Keratinocyte (primary cell): ENCODE data around the gene SSH2. TPM values are rescaled to one million over a fixed set of nuclear protein-coding genes. Genes with fewer than 3 reads are reported as not detected.

Source experiments
- DNase-seq: peaks from one replicate; pipeline ENCODE4 v3.0.0-alpha.2; 2011; ENCODE audit warnings: low read depth, missing footprints, low spot score
- FAIRE-seq: peaks from 2 replicates; lab custom pipeline; 2011; peaks lifted over from hg19 to GRCh38; lab: Jason Lieb, UNC
- H2AFZ ChIP-seq: 2 replicates; pipeline ENCODE4 v1.6.0; 2012; ENCODE audit warnings: low read length, control low read depth, inconsistent platforms; ENCODE audit not compliant: control insufficient read depth
- H3K27ac ChIP-seq: 2 replicates; pipeline ENCODE4 v1.5.1; 2011; ENCODE audit warnings: low read length; ENCODE audit not compliant: control insufficient read depth, insufficient read depth
- H3K27me3 ChIP-seq: 3 replicates; pipeline ENCODE4 v1.6.0; 2011; ENCODE audit warnings: low read length; ENCODE audit not compliant: control insufficient read depth, insufficient read depth; ENCODE audit errors: extremely low read depth
- H3K36me3 ChIP-seq, 2 experiments: 2 replicates in 1 of 2; 3 replicates in 1 of 2; pipeline ENCODE4 v1.5.1; 2011; ENCODE audit warnings: low read length in 2 of 2, mild to moderate bottlenecking in 1 of 2; ENCODE audit not compliant: control insufficient read depth in 2 of 2, insufficient read depth in 2 of 2; ENCODE audit errors: extremely low read depth in 1 of 2
- H3K4me1 ChIP-seq: 3 replicates; pipeline ENCODE4 v1.5.1; 2011; ENCODE audit warnings: low read length; ENCODE audit not compliant: control insufficient read depth, insufficient read depth; ENCODE audit errors: extremely low read depth
- H3K4me2 ChIP-seq: 3 replicates; pipeline ENCODE4 v1.6.0; 2011; ENCODE audit warnings: low read depth, low read length; ENCODE audit not compliant: control insufficient read depth, insufficient read depth; ENCODE audit errors: extremely low read depth
- H3K4me3 ChIP-seq, 3 experiments: fragments of 200-600 bp in 1 of 3; sonication (generic) in 1 of 3; 2 replicates in 2 of 3; 3 replicates in 1 of 3; pipeline ENCODE4 v1.5.1; 2011 to 2016; ENCODE audit warnings: low read length in 3 of 3, mild to moderate bottlenecking in 3 of 3, control low read depth in 2 of 3, inconsistent platforms in 1 of 3, low read depth in 1 of 3, mixed read lengths in 1 of 3, mixed run types in 1 of 3, moderate library complexity in 1 of 3; ENCODE audit not compliant: control insufficient read depth in 2 of 3, insufficient read depth in 2 of 3; ENCODE audit errors: extremely low read depth in 1 of 3
- H3K79me2 ChIP-seq: 2 replicates; pipeline ENCODE4 v1.6.0; 2012; ENCODE audit warnings: low read length; ENCODE audit not compliant: control insufficient read depth, insufficient read depth
- H3K9ac ChIP-seq: 3 replicates; pipeline ENCODE4 v1.6.0; 2011; ENCODE audit warnings: low read length; ENCODE audit not compliant: control insufficient read depth, insufficient read depth; ENCODE audit errors: extremely low read depth
- H3K9me1 ChIP-seq: 3 replicates; pipeline ENCODE4 v1.6.0; 2011; ENCODE audit warnings: low read length; ENCODE audit not compliant: control insufficient read depth, insufficient read depth; ENCODE audit errors: extremely low read depth
- H3K9me3 ChIP-seq: 2 replicates; pipeline ENCODE4 v1.5.1; 2012; ENCODE audit warnings: low read depth, low read length; ENCODE audit not compliant: control insufficient read depth
- H4K20me1 ChIP-seq: 3 replicates; pipeline ENCODE4 v1.6.0; 2011; ENCODE audit warnings: low read length; ENCODE audit not compliant: control insufficient read depth, insufficient read depth; ENCODE audit errors: extremely low read depth
- CTCF ChIP-seq, 3 experiments: IDR thresholded peaks in 1 of 3; conservative IDR thresholded peaks in 1 of 3; optimal IDR thresholded peaks in 1 of 3; 2 replicates in 2 of 3; 3 replicates in 1 of 3; pipeline versions ENCODE3 to v1.5.1; 2011; ENCODE audit warnings: low read length in 3 of 3, mild to moderate bottlenecking in 3 of 3, moderate library complexity in 2 of 3, control low read depth in 1 of 3, inconsistent platforms in 1 of 3; ENCODE audit not compliant: insufficient read depth in 2 of 3; ENCODE audit errors: extremely low read depth in 1 of 3
- EZH2 ChIP-seq: IDR thresholded peaks from one replicate; pipeline ENCODE4 v1.6.1; 2012; ENCODE audit warnings: inconsistent platforms, mild to moderate bottlenecking, low read length, moderate library complexity
- dilution Hi-C: fragments of 300-500 bp; cut with MboI; formaldehyde crosslinking; loops from one replicate; pipeline ENCODE4 v1.7.0; 2020; ENCODE audit warnings: low sequenced_read_pairs; ENCODE audit not compliant: extremely low pct_ligation_motif_present
- polyA plus RNA-seq, 5 experiments: library from polyadenylated mRNA; depleted of rRNA in 3 of 5; stranded (reverse) in 3 of 5; stranded (forward) in 1 of 5; unstranded in 1 of 5; fragments of >200 nt; gene quantifications; 1 replicate in 1 of 5; 2 replicates in 3 of 5; 3 replicates in 1 of 5; pipeline versions ENCODE4 v1.2.1 to v1.2.3, GENCODE V29; 2011 to 2012; ENCODE audit warnings: missing spikeins in 2 of 5, low read depth in 1 of 5, low replicate concordance in 1 of 5

SSH2 gene
- polyA plus RNA-seq, 1 donor (not counting 4 experiments of a cell fraction or from before 2014, with no cell fraction given): 13.9 TPM

- TF ChIP-seq CTCF (optimal IDR thresholded peaks at IDR 0.05 in 1 of 3, IDR thresholded peaks at IDR 0.05 in 1 of 3, conservative IDR thresholded peaks at IDR 0.05 in 1 of 3; ENCODE audit: extremely low read depth in 1 of 3, insufficient read depth in 2 of 3, low read length in 3 of 3) (peak; percentile 27 to 57 (median 37)), EZH2 (no peak)
- H4K20me1 ChIP-seq: no peaks in the 10 kb centered on the region
- no peak overlapping the region for H3K27ac ChIP-seq
- H3K9me1 ChIP-seq: no peaks in the 10 kb centered on the region
- H3K36me3 ChIP-seq: no peaks in the 10 kb centered on the region
- H3K79me2 ChIP-seq: peaks cover 20% of the 10 kb centered on the region
- peak overlapping the region; percentile 92 for H3K4me2 ChIP-seq
- peak overlapping the region; percentile 51 to 78 (median 70) for H3K4me3 ChIP-seq
- peak overlapping the region; percentile 58 for H3K9ac ChIP-seq
- peaks cover 46% of the 10 kb centered on the region for H3K4me1 ChIP-seq
- DNase-seq: no peak
- no peaks in the 10 kb centered on the region for H3K27me3 ChIP-seq
- FAIRE-seq: no peak
- dilution Hi-C loops: no loop called here
- peak overlapping the region; percentile 49 for H2AFZ ChIP-seq
- no peaks in the 10 kb centered on the region for H3K9me3 ChIP-seq
These were observed 336.2 kb downstream of the SSH2 start for GRCh38 chr17:29593591-29594518.

- no peak for FAIRE-seq
- H4K20me1 ChIP-seq: peaks cover 4% of the 10 kb centered on the region
- H3K4me2 ChIP-seq: peak within 1 kb of the TSS; percentile 92
- no peaks in the 10 kb centered on the region for H3K9me3 ChIP-seq
- peak within 1 kb of the TSS; percentile 51 to 78 (median 70) for H3K4me3 ChIP-seq
- peak within 1 kb of the TSS; percentile 58 for H3K9ac ChIP-seq
- TF ChIP-seq CTCF (optimal IDR thresholded peaks at IDR 0.05 in 1 of 3, IDR thresholded peaks at IDR 0.05 in 1 of 3, conservative IDR thresholded peaks at IDR 0.05 in 1 of 3; ENCODE audit: extremely low read depth in 1 of 3, insufficient read depth in 2 of 3, low read length in 3 of 3): no peak
- no peak for TF ChIP-seq EZH2
- no peaks in the 10 kb centered on the region for H3K9me1 ChIP-seq
- dilution Hi-C loops: no loop called here
- H3K36me3 ChIP-seq: no peaks in the 10 kb centered on the region
- DNase-seq: no peak
- no peaks in the 10 kb centered on the region for H3K27me3 ChIP-seq
- H3K27ac ChIP-seq: no peak within 1 kb of the TSS
- peaks cover 50% of the 10 kb centered on the region for H3K4me1 ChIP-seq
- H3K79me2 ChIP-seq: peaks cover 29% of the 10 kb centered on the region
- peak within 1 kb of the TSS; percentile 49 for H2AFZ ChIP-seq
These were observed 337.0 kb downstream of the SSH2 start, which contains the start of gene ANKRD13B for GRCh38 chr17:29592850-29593551. TSS of gene ANKRD13B (plus strand) at chr17:29593132. CDS start at chr17:29593622, 490 bp downstream.
